ENCODE data around the gene GNG5. TPM values are rescaled to one million over a fixed set of nuclear protein-coding genes. Genes with fewer than 3 reads are reported as not detected.

Gene GNG5
- total RNA-seq, 1 experiment from 2014 or later = 193 TPM

DNA sequence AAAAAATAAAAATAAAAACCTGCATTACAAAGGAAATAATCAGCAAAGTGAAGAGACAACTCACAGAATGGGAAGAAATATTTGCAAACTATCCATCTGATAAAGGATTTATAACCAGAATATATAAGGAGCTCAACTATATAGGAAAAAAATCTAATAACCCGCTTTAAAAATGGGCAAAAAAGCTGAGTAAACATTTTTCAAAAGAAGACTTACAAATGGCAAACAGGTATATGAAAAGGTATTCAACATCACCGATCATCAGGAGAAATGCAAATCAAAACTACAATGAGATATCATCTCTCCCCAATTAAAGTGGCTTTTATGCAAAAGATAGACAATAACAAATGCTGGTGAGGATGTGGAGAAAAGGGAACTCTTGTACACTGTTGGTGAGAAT, 3.8 kb upstream of the GNG5 start:
- no peaks in the 10 kb centered on the region for H3K9me2 ChIP-seq (ENCODE audit: insufficient read depth)
- H3K36me3 ChIP-seq (ENCODE audit: control insufficient read depth in 1 of 2, insufficient read depth in 2 of 2, low read length in 2 of 2) = no peaks in the 10 kb centered on the region
- H3K27ac ChIP-seq (ENCODE audit: low read depth, low read length) = no peak overlapping the region
- H3K9ac ChIP-seq (ENCODE audit: low read length) = no peak overlapping the region
- H3K4me3 ChIP-seq (replicated peaks in 1 of 2; ENCODE audit: low read depth in 1 of 2, low read length in 2 of 2) = no peak overlapping the region
- no peak for DNase-seq (ENCODE audit: low read depth, low spot score)
- H4K20me1 ChIP-seq (ENCODE audit: insufficient read depth) = no peaks in the 10 kb centered on the region
- H3K9me3 ChIP-seq (ENCODE audit: control insufficient read depth in 1 of 2, insufficient read depth in 1 of 2, low read depth in 1 of 2, low read length in 2 of 2) = peaks cover 0 to 9% of the 10 kb centered on the region in 2 experiments; a peak in 2 of 4 replicates
- ChIA-PET RAD21 (ENCODE audit: low non-redundant PET in 1 of 2, low total read pairs in 2 of 2, uncharacterized antibody in 2 of 2, unreplicated experiment in 2 of 2) (no interaction called here), CTCF (no interaction called here), POLR2A (no interaction called here)
- intact Hi-C loops (cut with micrococcal nuclease) = no loop called here
- no peak overlapping the region for H2AFZ ChIP-seq (ENCODE audit: low read depth, low read length, poor library complexity, severe bottlenecking)
- H3K4me1 ChIP-seq (ENCODE audit: control insufficient read depth in 1 of 2, insufficient read depth in 2 of 2, low read length in 2 of 2) = peaks cover 7 to 9% of the 10 kb centered on the region in 2 experiments
- H3K4me2 ChIP-seq (ENCODE audit: low read length) = no peak overlapping the region
- H3K27me3 ChIP-seq (ENCODE audit: insufficient read depth, low read length) = no peaks in the 10 kb centered on the region
- ATAC-seq = no peak
- no TSS peak for BruUV-seq (replicated peaks)
- H3K79me2 ChIP-seq (ENCODE audit: insufficient read depth, low read length) = peaks cover 19% of the 10 kb centered on the region
- TF ChIP-seq EZH2phosphoT487 (IDR thresholded peaks at IDR 0.05; ENCODE audit: borderline replicate concordance) (no peak), EGR1 (IDR thresholded peaks at IDR 0.05; ENCODE audit: low read depth) (no peak), CEBPB (IDR thresholded peaks at IDR 0.05; ENCODE audit: low read depth) (no peak), EZH2 (IDR thresholded peaks at IDR 0.05) (no peak), JUND (IDR thresholded peaks at IDR 0.05) (no peak), ELF1 (IDR thresholded peaks at IDR 0.05; ENCODE audit: borderline replicate concordance, low read depth) (no peak), ZFX (IDR thresholded peaks at IDR 0.05) (no peak), SRF (IDR thresholded peaks at IDR 0.05; ENCODE audit: low read depth) (no peak), RAD21 (IDR thresholded peaks at IDR 0.05; ENCODE audit: low read depth) (no peak)
- TF ChIP-seq, protein P1, sequence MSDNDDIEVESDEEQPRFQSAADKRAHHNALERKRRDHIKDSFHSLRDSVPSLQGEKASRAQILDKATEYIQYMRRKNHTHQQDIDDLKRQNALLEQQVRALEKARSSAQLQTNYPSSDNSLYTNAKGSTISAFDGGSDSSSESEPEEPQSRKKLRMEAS (IDR thresholded peaks at IDR 0.05) = no peak
- TF ChIP-seq, protein P2, sequence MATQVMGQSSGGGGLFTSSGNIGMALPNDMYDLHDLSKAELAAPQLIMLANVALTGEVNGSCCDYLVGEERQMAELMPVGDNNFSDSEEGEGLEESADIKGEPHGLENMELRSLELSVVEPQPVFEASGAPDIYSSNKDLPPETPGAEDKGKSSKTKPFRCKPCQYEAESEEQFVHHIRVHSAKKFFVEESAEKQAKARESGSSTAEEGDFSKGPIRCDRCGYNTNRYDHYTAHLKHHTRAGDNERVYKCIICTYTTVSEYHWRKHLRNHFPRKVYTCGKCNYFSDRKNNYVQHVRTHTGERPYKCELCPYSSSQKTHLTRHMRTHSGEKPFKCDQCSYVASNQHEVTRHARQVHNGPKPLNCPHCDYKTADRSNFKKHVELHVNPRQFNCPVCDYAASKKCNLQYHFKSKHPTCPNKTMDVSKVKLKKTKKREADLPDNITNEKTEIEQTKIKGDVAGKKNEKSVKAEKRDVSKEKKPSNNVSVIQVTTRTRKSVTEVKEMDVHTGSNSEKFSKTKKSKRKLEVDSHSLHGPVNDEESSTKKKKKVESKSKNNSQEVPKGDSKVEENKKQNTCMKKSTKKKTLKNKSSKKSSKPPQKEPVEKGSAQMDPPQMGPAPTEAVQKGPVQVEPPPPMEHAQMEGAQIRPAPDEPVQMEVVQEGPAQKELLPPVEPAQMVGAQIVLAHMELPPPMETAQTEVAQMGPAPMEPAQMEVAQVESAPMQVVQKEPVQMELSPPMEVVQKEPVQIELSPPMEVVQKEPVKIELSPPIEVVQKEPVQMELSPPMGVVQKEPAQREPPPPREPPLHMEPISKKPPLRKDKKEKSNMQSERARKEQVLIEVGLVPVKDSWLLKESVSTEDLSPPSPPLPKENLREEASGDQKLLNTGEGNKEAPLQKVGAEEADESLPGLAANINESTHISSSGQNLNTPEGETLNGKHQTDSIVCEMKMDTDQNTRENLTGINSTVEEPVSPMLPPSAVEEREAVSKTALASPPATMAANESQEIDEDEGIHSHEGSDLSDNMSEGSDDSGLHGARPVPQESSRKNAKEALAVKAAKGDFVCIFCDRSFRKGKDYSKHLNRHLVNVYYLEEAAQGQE (IDR thresholded peaks at IDR 0.05; ENCODE audit: low read depth) = no peak
- TF ChIP-seq, protein P3, sequence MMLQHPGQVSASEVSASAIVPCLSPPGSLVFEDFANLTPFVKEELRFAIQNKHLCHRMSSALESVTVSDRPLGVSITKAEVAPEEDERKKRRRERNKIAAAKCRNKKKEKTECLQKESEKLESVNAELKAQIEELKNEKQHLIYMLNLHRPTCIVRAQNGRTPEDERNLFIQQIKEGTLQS (IDR thresholded peaks at IDR 0.05) = no peak
- TF ChIP-seq, protein P4, sequence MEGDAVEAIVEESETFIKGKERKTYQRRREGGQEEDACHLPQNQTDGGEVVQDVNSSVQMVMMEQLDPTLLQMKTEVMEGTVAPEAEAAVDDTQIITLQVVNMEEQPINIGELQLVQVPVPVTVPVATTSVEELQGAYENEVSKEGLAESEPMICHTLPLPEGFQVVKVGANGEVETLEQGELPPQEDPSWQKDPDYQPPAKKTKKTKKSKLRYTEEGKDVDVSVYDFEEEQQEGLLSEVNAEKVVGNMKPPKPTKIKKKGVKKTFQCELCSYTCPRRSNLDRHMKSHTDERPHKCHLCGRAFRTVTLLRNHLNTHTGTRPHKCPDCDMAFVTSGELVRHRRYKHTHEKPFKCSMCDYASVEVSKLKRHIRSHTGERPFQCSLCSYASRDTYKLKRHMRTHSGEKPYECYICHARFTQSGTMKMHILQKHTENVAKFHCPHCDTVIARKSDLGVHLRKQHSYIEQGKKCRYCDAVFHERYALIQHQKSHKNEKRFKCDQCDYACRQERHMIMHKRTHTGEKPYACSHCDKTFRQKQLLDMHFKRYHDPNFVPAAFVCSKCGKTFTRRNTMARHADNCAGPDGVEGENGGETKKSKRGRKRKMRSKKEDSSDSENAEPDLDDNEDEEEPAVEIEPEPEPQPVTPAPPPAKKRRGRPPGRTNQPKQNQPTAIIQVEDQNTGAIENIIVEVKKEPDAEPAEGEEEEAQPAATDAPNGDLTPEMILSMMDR (IDR thresholded peaks at IDR 0.05 in 2 of 3, conservative IDR thresholded peaks at IDR 0.05 in 1 of 3; ENCODE audit: borderline replicate concordance in 1 of 3, insufficient read depth in 1 of 3, low read depth in 2 of 3, low read length in 2 of 3) = no peak
